Femur (tissue), 1 donor: ENCODE results near the gene CNPY3.
A peak's percentile ranks its signal among the peaks of the same experiment; 100 is the strongest.
"Not testable (repeated sequence)": the region's sequence is repeated elsewhere in the genome, so short reads cannot be mapped to it uniquely, and the experiment has no call there.

Experiments used
- DNase-seq: peaks from one replicate; pipeline ENCODE4 v3.0.0-alpha.2; 2017

Gene CNPY3

DNA sequence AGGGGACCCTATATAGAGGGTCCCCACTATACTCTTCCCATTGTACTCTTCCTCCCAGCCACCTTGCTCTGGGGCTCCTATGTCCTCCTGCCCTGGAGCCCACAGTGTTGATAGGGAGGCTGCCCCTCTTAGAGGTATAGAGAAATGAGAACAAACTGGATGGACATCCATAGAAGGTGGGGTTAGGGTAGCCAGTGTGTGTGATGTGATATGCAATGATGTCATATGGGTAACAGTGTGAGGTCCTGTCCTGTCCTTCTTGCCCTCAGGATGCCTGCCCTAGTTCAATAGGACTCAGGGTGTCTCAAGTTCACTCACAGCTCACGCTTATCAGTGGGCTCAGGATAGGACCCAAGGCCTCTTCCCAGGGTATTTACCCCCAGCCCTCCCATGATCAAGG, 13.0 kb upstream of the CNPY3 start:
- DNase-seq = no peak

DNA sequence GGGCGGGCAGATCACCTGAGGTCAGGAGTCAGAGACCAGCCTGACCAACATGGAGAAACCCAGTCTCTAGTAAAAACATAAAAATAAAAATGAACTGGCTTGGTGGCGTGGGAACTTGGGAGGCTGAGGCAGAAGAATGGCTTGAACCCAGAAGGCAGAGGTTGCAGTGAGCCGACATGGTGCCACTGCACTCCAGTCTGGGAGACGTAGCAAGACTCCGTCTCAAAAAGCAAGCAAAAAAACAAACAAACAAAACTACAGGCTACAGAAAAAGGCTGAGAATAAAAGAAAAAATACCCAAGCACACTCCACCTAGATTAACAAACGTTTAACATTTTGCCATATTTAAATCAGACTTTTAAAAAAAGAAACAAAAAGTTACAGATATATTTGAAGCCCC, 7.5 kb upstream of the CNPY3 start:
- DNase-seq = no peak

DNA sequence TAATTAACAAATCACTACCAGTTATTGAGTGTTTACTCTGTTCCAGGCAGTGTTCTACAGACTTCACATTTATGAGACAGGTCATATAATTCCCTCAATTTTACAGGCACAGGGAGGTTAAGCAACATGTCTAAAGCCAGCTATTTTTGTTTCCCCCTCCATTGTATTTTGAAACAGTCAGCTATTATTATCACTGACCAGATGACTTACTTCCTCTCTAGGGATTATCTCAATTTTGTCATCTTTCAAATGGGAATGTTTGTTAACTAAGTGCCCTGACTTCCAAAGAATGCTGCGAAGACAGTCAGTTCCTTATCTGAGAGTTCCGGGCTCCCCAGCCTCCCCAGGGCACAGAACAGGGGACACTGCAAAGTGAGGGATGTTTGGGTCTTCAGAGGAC, 5.6 kb upstream of the CNPY3 start:
- no peak for DNase-seq

DNA sequence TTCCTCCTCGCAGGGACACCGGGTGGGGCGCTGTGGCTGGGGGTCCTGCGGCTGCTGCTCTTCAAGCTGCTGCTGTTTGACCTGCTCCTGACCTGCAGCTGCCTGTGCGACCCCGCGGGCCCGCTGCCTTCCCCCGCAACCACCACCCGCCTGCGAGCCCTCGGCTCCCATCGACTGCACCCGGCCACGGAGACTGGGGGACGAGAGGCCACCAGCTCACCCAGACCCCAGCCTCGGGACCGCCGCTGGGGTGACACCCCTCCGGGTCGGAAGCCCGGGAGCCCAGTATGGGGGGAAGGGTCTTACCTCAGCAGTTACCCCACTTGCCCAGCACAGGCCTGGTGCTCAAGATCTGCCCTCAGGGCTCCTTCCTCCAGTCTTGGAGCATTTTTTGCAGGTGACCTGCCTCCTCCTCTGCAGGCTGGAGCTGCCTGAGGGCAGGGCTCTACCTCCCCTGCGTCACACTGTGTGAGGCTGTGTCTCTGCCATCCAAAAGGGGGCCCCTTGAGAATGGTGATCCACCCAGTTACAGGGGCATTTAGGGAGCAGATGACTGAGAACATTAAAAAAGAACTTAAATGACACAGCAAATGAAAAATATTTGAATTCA, 3.9 kb upstream of the CNPY3 start:
- no peak for DNase-seq

DNA sequence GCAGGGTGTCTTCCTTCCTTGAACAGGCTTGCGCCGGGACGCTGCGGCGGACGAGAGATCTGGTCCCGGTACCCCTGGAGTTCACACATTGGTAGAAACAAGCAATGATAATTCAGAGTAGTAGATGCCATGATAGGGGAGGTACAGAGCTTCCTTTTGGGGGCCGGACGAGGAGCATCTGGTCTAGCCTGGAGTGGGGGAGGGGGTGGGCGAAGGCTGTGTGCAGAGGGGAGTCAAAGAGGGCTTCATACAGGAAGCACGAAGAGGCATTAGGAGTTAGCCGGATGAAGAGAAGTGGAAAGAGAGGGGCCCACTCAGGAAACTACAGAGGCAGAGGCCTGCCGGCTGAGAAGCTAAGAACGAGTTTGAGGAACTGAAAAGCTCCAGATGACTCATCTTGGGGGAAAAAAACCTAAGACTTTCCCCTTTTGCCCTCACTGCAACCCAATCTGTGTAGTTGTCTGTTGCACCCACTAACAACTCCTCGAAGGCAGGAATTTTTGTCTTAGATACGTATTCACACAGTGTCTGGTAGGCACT, 611 bp downstream of the CNPY3 start:
- peak; percentile 77 for DNase-seq

DNA sequence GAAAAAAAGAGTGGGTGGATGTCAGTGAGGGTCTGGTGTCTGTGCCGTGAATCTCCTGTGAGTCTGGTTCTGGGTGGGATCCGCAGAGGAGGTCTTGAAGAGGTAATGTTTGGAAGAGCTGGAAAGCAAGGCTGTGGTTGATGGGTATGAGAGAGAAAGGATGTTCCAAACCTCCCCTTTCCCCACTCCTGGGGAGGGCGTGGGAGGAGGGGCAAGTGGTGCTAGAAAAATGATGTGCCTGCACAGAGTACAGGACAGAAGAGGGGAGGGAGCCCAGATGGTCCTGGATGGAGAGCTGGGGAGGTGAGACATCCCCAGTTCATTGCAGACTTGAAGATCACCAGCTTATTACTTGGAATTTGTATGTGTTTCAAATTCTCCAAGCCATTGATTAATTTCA, 3.1 kb downstream of the CNPY3 start:
- DNase-seq = no peak

DNA sequence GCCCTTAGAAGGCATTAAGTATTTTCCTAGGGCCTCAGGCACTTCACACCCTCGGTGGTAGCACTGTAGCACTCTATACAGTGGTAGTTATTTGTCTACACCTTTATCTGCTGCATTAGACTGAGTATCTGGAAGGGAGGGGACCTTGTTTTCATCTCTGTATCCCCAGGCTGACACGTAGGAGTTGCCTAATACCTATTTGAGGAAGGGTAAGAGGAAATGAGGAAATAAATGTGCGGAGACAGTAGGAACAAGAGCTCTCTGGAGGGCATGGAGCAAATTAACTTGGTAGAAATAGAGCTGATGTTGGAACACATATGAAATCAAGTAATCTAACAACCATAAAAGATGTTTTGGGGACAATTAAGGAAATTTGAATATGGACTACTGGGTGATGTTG, 3.9 kb downstream of the CNPY3 start:
- DNase-seq = no peak

DNA sequence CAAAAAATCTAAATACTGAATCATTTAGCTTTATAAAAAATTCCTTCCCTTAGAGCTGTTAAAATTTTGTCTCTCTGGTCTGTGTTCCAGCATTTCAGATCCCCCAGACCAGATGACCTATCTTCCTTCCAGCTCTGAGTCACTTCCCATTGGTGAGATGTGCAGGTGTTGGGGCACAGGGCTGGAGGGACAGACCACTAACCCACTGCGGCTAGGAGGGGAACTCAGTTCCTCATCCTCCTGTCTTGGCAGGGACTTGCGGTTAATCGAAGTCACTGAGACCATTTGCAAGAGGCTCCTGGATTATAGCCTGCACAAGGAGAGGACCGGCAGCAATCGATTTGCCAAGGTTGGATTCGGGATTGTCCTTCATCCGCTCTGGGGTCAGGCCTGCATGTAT, 6.0 kb downstream of the CNPY3 start:
- no peak for DNase-seq

DNA sequence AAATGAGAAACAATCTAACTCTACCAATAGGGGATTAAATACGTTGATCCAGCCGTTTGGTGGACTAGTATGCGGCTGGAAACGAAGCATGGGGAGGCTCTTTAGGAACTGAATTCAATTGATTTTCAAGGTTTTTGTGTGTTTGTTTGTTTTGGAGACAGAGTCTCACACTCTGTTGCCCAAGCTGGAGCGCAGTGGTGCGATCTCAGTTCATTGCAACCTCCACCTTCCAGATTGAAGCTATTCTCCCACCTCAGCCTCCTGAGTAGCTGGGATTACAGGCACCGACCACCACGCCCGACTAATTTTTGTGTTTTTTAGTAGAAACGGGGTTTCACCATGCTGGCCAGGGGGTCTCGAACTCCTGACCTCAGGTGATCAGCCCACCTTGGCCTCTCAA, 7.1 kb downstream of the CNPY3 start:
- no peak for DNase-seq

DNA sequence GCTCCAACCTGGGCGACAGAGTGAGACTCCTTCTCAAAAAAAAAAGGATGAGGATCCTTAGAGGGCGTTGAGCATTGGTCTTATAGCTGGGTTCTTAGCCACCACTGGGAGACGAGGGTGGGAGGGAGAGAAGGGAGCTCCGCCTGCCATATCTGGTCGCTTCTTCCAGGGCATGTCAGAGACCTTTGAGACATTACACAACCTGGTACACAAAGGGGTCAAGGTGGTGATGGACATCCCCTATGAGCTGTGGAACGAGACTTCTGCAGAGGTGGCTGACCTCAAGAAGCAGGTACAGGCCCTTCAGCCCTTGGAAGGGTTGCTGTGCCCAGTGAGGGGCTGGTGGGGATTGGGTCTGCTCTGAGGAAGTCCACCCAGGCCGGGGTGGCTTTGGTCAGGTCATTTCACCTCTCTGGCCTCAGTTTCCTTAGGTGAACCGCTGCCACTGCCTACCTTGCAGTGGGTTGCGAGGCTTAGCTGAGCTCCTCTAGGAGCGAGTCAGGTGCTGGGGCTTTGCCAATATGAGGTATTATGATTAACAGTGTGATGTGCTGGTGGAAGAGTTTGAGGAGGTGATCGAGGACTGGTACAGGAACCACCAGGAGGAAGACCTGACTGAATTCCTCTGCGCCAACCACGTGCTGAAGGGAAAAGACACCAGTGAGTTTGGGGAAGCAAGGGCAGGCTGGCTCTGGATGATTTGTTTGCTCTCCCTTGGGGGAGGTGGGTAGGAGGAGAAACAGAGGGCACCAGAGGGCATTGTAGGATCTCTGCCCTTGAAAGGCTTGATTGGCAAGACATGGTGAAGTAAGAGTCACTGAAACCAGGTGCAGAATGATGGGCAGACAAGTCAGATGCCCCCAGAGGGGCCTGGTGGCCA, 8.5 kb downstream of the CNPY3 start:
- DNase-seq = no peak

DNA sequence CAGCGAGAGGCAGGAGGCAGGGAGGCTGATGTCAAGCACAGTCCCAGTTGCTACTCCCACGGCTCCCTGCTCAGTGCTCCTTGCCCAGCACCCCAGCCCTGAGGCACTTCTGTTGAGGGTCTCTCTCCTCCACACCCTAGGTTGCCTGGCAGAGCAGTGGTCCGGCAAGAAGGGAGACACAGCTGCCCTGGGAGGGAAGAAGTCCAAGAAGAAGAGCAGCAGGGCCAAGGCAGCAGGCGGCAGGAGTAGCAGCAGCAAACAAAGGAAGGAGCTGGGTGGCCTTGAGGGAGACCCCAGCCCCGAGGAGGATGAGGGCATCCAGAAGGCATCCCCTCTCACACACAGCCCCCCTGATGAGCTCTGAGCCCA, 9.1 kb downstream of the CNPY3 start:
- DNase-seq = no peak

DNA sequence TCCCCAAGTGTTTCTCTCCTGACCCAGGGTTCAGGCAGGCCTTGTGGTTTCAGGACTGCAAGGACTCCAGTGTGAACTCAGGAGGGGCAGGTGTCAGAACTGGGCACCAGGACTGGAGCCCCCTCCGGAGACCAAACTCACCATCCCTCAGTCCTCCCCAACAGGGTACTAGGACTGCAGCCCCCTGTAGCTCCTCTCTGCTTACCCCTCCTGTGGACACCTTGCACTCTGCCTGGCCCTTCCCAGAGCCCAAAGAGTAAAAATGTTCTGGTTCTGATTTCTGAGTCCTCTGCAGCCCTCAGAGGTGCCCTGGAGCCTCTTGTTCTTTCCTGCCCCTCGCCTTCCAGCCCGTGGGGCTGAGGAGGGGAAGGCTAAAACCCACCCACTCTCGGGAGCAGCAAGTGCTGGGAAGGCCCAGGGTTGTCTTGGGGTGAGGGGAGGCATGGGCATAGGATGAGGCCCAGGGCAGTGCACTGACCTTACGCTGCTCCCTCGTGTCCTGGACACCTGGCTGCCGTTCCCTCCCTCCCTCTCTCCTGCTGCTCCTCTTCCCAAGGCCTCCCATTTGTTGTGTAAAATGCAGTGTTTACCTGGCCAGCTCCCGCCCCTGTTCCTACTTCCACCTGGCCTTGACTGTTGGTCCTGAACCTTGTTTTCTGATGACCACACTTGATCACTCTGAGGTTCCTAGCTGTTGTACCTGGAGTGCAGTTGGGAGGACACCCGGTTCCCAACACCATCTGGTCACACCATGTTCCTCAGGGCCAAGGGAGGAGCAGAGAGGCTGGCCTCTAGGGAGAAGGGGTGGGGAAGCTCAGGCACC, 9.9 kb downstream of the CNPY3 start:
- DNase-seq = no peak

DNA sequence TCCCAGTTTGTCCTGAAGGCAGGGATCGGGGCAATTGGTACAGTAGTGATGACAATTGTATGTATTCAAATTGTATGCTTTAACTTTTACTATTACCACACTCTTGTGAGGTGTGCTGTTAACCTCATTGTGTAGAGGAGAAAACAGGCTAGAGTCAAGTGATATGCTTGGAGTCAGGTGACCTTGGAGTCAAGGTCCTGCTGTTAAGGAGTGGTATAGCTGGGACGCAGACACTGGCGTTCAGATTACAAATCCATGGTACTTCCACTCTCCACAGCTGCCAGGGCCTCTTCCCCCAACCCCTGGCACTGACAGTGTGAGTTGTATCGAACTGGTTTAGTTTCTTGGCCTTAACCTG, 10.5 kb downstream of the CNPY3 start:
- DNase-seq = no peak

DNA sequence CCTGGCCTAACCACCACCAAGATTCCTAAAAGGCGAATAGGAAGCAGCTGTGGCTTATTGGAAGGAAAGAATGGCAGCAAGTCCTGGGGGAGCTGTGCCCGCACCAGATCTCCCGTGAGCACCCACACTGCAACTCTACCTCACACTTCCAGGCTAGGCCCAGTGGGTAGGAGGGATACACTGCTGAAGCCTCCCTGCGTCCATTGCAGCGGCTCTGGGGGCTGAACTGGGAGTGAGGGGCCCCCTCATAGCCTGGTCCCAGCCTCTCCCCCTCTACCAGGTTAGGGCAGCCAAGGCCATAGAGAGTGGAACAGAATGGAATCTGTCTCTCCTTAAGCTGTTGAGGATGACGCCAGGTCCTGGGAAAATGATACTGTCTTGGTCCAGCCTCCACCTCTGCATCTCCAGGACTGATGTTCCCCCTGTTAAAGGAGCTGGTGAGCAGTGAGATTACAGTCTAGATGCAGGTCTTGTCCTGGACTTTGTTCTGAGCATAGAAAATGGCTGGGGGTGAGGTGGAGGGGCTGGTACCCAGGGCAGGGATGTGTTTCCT, 11.3 kb downstream of the CNPY3 start:
- no peak for DNase-seq

DNA sequence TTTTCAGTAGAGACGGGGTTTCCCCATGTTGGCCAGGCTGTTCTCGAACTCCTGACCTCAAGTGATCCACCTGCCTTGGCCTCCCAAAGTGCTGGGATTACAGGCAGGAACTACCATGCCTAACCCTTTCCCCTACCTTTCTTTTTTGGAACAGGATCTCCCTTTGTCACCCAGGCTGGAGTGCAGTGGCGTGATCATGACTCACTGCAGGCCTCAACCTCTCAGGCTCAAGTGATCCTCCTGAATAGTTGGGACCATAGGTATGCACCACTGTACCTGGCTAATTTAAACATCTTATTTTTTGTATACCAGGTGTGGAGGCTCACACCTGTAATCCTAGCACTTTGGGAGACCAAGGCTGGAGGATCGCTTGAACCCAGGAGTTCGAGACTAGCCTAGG, 12.1 kb downstream of the CNPY3 start:
- DNase-seq = not testable (repeated sequence)

DNA sequence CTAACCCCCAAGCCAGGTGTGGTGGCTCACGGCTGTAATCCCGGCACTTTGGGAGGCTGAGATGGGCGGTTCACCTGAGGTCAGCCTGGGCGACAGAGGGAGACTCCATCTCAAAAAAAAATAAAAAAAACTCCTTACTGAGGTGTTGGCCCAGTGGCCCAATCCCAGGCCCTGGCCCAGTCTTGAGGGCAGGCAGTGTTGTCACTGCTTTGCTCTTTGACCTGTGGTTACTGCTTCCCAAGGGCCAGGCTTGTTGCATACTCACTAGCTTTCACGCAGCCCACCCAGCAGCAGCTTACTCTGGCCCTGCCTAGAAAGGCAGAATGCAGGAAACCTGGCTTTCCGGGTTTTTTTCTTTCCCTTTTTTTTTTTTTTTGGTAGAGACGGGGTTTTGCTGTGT, 13.2 kb downstream of the CNPY3 start:
- DNase-seq = no peak

DNA sequence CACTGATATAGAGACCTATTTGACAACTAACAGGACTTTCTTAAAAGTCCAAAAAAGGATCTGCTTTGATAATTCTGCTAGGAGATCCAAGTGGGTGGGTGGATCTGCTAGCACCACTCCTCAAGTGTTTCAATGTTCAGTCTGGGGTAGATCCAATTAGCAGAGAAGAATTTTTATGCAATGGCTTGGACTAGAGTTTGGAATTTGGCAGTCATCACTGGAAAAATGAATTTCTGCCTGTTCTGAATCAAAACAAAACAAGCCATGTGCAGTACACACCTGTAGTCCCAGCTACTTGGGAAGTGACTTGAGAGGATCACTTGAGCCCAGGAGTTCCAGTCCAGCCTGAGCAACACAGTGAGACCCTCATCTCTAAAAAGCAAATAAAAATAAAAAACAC, 18.7 kb downstream of the CNPY3 start:
- no peak for DNase-seq

DNA sequence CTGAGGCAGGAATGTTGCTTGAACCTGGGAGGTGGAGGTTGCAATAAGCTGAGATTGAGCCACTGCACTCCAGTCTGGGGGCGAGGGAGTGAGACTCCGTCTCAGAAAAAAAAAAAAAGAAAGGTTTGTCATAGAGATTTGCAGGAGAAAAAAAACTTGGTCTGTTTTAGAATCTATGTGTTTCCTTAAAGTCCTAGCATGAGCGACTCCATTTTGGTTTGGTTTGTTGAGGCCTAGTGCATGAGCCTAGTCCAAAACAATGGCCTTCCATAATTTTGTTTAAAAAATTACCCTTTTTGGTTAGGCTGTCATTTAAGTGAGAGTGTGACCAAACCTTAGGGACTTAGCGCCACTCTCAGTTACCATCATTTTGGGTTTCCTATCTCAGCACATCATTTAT, 23.1 kb downstream of the CNPY3 start:
- DNase-seq = no peak

DNA sequence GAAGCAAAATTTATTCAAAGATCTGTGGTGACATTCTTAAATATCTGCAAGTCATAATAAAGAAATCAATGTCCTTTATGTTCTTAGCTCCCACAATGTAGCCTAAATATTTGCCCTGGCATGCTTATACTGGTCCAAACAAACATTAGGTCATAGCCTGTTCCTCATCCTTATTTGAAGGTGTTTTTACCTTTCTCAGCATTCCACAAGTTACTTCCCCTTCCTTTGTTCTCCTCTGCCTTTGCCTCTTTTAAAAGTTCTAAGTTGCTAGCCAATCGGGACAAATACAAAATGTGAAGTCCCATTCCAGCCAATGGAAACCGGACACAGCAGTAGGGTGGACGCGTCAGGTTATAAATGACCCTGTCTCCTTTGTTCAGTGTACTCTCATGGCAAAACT, 25.1 kb downstream of the CNPY3 start:
- DNase-seq = not testable (repeated sequence)

DNA sequence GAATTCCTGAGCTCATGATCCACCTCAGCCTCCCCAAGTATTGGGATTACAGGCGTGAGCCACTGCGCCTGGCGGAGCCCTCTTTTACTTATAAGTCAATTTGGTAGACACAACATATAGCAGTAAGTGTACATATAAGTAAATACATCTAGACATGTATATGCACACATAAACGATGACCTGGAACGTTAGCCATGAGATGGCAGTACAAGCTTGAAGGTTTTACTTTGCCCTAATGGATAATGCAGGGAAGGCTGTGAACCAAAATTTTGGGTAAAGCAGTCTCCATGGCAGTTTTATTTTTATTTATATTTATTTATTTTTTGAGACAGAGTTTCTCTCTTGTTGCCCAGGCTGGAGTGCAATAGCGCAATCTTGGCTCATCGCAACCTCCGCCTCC, 28.8 kb downstream of the CNPY3 start:
- no peak for DNase-seq

DNA sequence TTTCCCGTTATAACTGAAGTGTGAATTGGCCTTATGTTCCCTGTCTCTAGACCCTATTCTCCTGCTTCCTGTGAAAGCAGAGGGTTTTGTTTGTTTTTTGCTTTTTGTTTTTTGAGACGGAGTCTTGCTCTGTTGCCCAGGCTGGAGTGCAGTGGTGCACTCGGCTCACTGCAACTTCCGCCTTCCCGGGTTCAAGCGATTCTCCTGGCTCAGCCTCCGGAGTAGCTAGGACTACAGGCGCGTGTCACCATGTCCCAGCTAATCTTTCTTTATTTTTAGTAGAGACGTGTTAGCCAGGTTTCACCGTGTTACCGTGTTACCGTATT, 30.6 kb downstream of the CNPY3 start:
- no peak for DNase-seq

DNA sequence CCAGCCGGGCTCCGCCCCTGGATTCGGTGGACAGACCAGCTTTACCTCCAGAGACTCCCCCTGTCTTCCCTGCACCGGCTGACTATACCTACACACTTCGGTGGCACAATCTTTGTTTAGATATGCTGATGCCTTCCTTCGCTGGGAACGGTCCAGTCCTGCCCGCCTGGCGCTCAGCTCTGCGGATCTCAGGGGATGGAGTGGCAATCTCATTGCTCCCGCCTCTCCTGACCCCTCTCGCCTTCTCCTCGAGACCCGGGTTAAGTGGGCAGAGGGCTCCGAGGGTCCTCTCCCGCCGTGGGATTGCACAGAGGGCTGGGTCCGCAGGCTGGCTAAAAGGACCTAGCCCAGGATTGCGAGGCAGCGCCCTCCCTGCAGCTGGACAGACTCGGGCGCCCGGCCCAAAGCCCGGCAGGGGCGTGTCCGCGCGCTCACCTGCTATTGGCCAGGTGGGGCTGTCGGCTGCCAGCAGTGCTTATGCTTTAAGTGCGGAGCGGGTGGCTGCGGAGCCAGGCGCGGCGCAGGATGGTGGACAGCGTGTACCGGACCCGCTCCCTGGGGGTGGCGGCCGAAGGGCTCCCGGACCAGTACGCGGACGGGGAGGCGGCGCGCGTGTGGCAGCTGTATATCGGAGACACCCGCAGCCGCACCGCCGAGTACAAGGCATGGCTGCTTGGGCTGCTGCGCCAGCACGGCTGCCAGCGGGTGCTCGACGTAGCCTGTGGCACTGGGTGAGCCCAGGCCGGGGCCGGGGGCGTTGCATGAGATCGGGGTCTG, 31.2 kb downstream of the CNPY3 start, which contains the start of gene GNMT:
Gene GNMT (plus strand): TSS at position 512 of the 777 bp plus-strand sequence. CDS start 14 bp downstream, at position 526.
- DNase-seq = peak; percentile 62
